Stimulated activated naive CD4-positive, alpha-beta T cell (primary cell): ENCODE data around the gene ASCC2.
"Not testable (repeated sequence)": the region's sequence is repeated elsewhere in the genome, so short reads cannot be mapped to it uniquely, and the experiment has no call there.

Experiments
- DNase-seq, 6 experiments: peaks; one replicate each; lab custom pipeline; 2025; lab: John Stamatoyannopoulos, UW

Gene ASCC2, protein sequence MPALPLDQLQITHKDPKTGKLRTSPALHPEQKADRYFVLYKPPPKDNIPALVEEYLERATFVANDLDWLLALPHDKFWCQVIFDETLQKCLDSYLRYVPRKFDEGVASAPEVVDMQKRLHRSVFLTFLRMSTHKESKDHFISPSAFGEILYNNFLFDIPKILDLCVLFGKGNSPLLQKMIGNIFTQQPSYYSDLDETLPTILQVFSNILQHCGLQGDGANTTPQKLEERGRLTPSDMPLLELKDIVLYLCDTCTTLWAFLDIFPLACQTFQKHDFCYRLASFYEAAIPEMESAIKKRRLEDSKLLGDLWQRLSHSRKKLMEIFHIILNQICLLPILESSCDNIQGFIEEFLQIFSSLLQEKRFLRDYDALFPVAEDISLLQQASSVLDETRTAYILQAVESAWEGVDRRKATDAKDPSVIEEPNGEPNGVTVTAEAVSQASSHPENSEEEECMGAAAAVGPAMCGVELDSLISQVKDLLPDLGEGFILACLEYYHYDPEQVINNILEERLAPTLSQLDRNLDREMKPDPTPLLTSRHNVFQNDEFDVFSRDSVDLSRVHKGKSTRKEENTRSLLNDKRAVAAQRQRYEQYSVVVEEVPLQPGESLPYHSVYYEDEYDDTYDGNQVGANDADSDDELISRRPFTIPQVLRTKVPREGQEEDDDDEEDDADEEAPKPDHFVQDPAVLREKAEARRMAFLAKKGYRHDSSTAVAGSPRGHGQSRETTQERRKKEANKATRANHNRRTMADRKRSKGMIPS

DNA sequence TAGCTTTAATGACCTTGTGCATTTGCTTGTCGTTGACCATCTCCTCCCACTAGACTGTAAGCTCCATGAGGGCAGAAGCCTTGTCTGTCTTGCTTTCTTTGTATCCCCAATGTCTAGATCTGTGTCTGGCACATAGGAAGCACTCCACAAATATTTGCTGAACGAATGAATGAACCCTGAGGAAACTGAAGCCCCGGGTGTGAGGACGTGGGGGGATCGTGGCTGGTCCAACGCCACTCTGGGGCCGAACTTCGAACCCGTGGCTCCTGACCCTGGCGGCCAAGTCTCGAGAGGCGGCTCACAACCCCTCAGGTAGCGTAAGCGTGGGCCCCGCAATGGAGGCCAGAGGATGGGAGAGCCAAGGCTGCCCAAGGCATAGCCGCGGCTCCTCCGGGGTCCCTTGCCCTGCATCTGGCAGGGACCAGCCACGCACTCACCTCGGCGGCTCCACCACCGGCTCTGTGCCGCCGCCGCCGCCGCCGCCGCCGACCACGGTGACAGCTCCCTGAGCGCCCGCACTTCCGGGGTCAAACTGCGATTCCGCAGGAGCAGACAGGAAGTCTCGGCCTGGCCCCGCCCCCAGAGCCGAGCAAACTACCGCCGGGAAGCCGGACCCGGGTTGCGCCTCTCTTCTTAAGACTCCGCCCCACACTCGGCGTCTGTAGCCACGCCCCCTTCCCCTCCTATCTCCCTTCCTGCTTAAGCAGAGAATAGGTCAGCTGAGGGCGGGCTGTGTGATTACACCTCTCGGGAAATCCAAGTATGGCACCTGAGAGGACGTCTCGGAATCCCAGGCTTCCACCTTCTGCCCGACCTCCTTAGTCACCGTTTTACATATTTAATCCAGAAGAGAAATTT, at the start of gene ASCC2:
TSS of gene ASCC2 (minus strand) at position 534 of the 858 bp plus-strand sequence. CDS start 5,949 bp downstream, outside the sequence.
- peak; percentile 95 to 98 (median 97) for DNase-seq

DNA sequence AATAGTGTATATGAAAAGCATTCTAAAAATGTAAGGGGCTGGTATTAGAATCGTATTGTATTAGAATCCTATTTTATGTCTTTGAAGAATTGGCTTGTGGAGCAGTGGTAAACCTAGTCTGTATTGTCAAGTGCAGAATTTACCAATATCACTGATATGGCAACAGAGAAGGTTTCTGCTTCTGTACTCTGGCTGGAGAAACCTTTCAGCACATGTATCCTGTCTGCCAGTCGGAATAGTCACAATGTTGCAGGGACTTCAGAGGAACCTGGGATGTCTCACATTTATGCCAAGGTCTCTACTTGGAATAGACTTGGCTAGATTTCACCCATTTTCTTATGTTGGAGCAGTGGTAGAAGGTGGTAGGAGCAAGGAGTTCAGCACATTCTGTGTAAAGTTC, 49.3 kb upstream of the ASCC2 start:
- DNase-seq: no peak

DNA sequence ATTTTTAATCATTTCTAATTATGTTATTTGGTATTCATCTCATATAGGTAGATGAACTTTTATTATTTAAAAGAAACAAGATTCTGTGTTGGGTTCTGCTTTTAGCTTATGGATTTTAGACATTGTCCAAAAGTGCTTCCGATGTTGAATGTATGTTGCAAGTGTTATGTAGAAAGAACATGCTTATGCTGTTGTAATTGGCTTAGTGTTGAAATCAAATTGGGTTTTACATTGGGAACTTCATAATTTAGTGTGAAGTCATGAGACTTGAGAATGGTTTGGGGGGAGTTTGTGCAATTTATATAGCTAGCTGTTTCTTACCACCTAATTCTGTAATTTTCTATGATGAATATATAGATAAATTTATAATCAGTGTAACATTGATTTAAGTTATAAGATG, 48.5 kb upstream of the ASCC2 start:
- DNase-seq: no peak

DNA sequence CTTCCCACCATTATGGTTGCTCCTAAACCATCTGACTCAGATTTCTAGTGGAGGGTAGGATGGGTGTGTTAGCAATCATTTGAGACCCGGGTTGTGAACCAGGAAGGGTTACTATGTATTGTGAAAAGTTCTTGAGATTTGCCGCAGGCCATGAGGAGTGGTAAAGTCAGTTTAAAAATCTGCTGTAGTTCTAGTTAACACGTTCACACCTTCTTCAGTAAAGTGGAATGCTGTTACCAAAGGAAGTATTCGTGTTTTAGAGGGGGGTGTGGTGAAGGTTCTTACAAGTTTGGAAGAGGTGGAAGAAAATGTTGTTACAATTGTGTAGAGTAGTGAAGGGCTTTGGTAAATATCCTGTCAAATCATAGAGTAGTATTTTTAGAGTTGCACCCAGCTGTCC, 47.5 kb upstream of the ASCC2 start:
- no peak for DNase-seq

DNA sequence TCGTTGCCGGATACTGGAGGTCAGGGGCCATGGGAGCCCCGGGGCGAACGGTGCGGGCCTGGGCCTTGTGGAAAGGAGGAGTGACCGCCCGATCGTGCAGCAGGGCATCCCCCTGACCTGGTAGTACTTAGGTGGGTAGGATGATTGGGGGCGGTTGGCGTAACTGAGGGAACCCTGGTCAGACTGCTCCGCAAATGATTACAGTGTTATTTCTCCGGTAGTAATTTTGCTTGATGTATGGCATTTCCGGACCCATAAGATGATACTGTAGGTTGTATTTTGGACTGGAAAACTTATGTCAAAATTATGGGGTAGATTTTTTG, 45.7 kb upstream of the ASCC2 start:
- peak in 1 of 6 experiments; percentile 52 for DNase-seq

DNA sequence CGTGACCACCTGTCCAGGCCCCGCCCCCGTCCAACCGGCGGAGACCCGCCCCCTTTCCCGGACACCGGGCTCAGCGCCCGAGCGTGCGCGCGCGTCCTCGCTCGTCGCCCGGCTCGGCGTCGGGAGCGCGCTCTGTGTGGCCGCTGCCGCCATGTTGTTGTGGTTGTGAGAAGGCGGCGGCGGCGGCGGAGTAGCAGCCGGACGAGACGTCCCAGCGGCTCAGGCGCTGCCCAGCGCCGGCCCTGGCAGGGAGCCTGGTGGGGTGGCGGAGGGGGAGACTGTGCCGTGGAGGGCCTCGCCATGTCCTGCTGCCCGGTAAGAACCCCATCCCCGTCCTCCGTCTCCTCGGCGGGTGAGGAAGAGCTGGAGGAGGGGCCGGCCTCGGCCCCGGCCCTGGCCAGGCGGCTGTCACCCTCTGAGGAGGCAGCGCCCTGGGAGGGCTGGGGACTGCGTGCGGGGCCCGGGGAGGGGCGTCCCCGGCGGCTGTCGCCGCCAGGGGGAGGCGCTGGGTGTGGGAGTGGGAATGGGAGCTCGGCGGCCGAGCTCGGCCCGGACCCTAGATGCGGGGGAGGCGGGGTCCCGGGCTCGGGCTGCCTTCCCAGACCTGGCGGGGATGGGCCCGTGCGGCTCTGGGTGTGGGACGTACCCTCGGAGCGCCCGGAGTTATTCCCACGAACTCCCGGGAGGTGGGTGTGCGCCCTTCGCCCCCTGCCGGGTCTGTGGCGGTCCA, 45.1 kb upstream of the ASCC2 start, which contains the start of gene MTMR3:
TSS of gene MTMR3 (plus strand) at position 130 of the 730 bp plus-strand sequence. CDS start 87,886 bp downstream, outside the sequence.
- peak; percentile 70 to 86 (median 80) for DNase-seq

DNA sequence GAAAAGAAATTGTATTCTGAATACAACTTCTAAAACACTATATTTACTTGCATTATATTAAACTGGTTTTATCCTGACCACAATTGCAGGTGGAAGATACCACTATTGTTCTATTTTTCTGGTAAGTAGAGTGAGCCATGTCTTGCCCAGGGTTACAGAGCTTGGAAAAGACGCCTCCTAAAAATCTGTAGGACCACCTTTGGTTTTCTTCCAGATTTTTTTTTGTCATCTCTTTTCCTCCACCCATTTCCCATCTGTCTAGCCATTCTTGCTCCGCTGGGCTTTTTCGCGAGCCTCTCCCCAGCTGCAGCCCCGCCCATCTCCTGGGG, 44.6 kb upstream of the ASCC2 start:
- no peak for DNase-seq

DNA sequence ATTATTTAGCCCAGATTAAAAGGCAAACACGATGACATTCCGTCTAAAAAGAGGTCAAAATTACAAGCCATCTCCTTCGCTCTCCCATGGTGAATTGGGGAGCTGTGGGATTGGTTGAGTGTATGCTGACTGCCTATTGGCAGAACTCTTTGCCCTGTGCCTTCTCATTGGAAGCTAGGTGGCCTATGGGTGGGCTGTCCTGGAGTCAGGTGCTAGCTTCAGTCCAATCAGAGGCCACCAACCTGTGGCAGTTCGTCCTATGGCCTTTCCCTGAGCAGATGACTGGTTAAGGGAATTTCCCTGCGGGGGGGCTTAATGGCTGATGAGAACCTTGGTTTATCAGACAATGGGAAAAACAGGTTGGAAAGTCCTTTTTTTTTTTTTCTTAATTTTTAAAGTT, 41.7 kb upstream of the ASCC2 start:
- DNase-seq: no peak

DNA sequence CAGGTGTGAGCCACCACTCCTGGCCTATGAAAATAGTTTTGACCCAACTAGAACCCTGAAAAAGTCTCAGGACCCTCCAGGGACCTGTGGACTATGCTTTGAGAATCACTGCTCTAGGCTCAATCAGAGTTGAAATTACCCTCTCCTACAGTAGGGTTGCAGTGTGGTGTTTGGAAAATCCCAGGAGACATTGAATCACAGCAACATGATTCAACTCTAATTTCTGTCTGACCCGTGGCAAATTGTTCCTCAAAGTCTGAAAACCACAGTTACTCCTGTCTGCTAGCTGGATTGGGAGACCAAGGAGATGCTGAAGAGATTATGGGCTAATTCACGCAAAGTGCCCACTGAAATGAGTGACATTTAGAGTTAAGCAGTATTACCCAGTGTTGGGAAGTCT, 39.5 kb upstream of the ASCC2 start:
- no peak for DNase-seq

DNA sequence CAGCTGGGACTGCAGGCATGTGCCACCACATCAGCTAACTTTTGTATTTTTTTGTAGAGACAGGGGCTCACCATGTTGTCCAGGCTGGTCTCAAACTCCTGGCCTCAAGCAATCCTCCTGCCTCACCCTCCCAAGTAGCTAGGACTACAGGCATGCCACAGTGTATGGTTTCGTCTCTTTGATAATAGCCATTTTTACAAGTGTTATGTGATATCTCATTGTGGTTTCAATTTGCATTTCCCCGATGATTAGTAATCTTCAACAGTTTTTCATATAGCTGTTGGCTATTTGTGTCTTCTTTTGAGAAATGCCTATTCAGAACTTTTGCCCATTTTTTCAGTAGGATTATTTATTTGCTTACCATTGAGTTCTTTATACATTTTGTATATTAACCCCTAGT, 35.9 kb upstream of the ASCC2 start:
- DNase-seq: no peak

DNA sequence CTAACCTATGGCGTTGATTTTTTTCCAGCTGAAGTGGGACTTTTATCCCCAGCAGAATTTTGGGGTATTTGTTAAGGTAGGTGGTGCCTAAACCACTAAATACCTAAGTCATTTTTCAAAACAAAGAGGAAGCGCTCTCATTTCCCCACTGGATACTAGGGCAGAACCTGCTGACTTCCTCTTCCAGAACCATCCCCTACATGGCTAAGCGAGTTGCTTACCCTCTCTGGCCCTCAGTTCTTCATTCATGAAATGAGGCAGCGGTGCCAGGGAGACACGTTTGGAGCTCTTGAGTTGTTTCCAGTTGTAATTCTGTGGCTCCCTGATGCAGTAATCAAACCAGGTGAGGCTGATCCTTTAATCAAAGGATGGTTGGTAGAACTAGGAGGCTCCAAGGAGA, 34.9 kb upstream of the ASCC2 start:
- no peak for DNase-seq

DNA sequence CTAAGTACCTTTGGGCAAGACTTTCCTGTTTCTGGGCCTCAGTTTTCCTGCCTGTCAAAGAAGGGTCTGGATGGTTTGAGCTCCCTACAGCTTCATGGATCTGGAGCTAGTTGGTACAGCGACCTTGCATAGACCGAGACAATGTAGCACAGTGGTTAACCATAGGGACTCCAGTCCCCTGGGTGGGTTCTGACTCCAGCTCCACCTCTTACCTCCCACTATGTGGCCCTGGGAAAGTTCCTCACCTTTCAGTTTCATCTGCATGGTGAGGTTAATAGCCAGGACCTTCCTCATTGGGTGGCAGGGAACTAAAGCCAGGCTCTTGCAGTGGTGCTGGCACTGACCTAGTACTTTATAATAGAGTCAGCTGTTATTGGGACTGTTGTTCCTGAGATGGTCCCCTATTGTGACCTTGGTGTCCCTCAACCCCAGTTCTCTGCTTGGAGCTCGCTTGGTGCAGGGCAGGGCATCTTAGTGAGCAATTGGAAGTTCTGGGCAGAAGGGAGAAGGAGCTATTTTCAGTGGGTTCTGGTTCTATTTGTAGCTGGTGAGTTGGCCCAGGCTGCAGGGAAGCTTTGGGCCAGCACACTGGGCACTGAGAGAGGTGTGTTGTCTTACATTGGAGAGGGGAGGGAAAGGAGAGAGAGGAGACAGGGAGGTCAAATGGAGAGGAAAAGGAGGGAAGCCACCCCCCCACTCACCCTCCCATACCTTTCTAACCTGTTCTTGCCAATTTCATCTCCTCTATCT, 34.2 kb upstream of the ASCC2 start:
- no peak for DNase-seq

DNA sequence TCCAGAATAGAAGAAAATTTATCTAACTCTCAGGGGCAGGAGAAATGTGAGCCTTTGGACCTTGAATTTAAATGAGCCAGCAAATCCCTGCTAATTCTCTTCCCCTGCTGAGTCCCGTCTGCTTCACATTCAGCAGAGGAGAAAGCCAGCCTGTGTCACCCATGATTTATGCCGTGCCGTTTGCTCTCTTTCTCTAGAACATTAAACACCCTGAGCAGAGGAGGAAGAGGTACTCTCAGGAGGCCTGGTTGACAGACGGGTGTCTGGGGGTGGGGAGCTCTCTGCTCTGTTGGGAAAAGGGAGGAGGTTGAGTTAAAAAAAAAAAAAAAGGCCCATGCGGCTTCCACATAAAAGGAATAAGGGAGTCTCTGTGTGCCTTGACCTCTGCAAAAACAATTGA, 33.6 kb upstream of the ASCC2 start:
- DNase-seq: no peak

DNA sequence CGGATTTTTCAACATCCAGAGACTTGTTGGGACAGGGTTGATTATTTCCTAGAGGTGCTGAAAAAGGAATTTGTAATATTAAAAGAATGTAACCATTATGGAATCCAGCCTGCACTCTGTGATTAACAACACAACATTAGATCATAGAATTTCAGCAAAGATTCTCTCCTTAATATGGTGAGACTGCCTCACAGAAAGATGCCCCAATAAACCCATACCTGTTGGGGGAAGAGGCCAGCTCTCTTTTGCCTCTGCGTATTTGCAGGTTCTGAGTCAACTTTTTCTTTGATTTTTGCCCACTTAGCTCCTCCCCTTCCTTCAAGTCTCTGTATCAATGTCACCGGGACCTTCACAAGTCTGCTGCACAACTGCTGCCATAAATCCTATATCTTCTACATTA, 32.5 kb upstream of the ASCC2 start:
- peak in 3 of 6 experiments; percentile 11 to 18 (median 14) for DNase-seq

DNA sequence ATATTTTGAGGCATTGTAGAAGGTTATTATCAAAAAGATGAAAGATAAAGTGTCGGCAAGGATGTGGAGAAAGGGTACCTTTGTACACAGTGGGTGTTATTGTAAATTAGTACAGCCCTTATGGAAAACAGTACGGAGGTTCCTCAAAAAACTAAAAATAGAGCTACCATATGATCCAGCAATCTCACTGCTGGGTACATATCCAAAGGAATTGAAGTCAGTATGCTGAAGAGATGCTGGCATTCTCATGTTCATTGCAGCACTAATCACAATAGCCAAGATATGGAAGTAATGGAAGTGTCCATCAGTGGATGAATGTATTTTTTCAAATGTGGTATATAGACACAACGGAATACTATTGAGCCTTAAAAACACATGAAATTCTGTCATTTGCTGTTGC, 29.8 kb upstream of the ASCC2 start:
- no peak for DNase-seq

DNA sequence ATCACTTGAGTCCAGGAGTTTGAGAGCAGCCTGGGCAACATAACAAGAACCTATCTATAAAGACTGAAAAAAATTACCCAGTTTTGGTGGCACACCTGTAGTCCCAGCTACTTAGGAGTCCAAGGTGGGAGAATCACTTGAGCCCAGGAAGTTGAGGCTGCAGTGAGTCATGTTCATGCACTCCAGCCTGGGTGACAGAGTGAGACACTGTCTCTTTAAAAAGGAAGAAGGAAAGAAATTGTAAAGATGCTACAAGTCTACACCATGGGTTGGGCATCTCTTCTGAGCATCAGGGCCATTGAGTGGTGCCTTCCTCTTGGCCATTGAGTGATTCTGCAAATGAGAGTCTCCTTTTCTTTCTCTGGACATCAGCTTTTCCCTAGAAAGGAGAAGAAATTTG, 29.2 kb upstream of the ASCC2 start:
- no peak for DNase-seq

DNA sequence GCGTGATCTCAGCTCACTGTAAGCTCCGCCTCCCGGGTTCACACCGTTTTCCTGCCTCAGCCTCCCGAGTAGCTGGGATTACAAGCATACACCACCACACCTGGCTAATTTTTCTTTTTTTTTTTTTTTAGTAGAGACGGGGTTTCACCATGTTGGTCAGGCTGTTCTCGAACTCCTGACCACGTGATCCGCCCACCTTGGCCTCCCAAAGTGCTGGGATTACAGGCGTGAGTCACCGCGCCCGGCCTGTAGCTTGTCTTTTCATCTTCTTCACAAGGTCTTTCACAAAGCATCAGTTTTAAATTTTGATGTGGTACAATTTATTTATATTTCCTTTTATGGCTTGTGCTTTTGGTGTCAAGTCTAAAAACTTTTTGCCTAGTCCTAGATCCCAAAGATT, 27.5 kb upstream of the ASCC2 start:
- not testable (repeated sequence) for DNase-seq

DNA sequence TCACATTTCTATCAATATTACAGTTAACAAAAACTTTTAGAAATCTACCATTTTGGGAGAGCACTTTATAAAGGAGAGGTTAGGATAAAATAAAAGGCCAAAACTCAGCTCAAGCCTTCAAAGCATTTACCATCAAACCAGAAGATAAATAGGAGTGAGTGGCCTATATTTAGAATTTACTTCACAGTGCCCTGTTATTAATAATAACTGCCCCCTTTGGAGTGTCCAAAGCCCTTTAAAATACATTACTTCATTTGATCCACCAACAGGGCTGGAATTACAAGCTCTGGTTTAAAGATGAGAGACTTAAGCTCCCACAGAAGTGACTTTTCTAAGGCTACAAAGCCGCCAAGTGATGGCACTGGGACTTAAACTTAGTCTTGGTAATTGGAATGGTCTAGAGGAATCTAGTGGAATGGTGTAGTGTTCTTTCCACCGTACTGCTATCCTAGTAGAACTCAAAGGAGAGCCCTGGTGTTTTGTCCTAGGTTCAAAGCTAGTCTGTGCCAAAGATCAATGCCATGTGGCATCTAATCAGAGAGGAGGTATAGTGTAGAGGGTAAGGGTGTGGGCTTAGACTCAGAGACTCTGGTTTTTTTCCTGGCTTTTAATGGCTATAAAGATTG, 23.7 kb upstream of the ASCC2 start:
- no peak for DNase-seq

DNA sequence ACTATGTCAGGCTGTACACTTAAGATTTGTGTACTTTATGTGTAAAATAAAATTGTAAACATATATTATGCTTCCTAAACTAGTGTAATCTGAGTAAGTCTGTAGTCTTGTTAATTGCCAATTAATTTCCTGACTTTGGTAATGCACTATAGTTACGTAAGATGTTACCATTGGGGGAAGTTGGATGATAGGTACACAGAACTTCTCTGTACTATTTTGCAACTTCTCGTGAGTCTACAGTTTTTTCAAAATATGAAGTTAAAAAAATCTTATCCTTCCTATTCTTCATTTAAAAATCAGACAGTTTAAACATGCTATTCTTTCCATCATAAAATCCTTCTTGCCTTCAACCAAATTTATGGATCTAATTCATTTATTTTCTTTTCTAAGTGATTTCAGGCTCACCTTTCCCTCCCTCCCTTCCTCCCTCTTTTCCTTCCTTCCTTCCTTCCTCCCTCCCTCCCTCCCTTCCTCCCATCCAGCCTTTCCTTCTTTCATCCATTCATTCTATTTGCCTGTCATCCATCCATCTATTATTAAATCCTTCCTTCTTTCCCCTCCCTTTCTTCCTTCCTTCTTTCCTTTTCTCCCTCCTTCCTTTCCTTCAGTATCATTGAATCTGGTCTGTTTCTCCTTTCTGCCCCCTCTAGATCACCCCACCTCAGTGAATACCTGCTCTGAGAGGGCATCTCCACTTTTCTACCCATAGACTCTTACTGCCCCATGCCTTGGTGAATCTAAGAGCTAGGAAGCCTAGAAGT, 22.1 kb upstream of the ASCC2 start:
- DNase-seq: no peak

DNA sequence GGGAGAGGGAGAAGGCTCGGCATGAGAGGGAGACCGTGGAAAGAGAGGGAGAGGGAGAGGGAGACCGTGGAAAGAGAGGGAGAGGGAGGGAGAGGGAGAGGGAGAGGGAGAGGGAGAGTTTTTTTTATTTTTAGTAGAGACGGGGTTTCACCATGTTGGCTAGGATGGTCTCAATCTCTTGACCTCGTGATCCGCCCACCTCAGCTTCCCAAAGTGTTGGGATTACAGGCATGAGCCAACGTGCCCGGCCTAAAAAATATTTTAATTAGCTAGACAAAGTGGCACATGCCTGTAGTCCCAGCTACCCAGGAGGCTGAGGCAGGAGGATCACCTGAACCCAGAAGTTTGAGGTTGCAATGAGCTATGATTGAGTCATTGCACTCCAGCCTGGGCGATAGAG, 21.0 kb upstream of the ASCC2 start:
- not testable (repeated sequence) for DNase-seq
